ENCODE results near the gene EFCAB13.

The EFCAB13 gene, protein sequence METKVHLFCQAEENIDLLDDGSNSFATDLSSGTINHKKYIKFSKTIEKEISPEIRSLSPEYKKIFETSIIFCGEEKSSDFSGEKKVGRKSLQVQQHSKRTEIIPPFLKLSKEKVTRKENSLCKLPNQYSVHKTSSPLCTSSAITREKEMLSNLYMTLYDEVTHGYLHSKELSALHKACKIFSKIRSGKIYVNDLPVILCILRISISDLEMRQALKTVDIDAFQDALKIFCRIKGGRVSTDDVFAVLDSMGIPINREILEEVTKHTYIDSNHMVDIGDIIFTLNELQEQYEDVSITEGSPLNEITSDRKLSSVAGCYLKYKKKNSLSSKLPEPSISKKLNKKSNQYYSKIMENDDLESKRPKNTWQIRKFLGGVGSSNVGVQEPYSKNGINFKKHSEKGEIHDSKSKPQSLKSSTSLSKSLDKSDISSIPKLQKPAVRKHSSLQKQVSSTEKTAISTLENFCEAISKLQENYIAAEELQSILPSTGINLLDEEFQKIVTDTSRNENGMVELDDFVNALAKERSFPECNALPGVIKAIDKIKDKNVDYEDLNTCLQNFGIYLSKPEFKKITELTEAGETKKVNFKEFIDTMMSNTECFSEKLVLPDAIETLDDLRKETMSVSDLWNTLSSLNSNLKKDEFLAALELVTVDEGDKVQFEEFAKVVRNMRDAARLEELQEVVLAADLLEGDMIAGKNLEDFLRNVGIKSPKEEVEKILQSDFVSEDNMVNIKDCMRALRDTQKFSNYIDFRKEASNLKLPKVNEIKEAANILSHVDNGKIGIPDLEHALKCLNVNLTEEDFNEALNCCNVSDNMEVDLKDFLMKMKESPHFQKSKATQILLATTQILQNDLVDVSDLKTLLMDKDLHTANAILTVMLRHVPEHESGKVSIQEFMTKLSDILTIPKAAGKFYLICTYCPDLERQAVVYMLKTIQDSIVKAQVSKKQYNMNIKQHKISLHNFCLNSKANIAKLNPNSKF

GRCh38 chr17:47323382-47324223 lies at the start of gene EFCAB13:
Gene EFCAB13 (plus strand): TSS chr17:47323955. CDS start chr17:47328354, 4,399 bp downstream.
- TF ChIP-seq, protein P1, sequence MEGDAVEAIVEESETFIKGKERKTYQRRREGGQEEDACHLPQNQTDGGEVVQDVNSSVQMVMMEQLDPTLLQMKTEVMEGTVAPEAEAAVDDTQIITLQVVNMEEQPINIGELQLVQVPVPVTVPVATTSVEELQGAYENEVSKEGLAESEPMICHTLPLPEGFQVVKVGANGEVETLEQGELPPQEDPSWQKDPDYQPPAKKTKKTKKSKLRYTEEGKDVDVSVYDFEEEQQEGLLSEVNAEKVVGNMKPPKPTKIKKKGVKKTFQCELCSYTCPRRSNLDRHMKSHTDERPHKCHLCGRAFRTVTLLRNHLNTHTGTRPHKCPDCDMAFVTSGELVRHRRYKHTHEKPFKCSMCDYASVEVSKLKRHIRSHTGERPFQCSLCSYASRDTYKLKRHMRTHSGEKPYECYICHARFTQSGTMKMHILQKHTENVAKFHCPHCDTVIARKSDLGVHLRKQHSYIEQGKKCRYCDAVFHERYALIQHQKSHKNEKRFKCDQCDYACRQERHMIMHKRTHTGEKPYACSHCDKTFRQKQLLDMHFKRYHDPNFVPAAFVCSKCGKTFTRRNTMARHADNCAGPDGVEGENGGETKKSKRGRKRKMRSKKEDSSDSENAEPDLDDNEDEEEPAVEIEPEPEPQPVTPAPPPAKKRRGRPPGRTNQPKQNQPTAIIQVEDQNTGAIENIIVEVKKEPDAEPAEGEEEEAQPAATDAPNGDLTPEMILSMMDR (IDR thresholded peaks at IDR 0.05; ENCODE audit: borderline replicate concordance, insufficient read depth, low read depth, low read length): 0 out of 2 replicates have a peak, but pooled peaks have one; percentile 25
- H3K4me3 ChIP-seq (ENCODE audit: low read depth, low read length): peak within 1 kb of the TSS; percentile 75

- H3K4me3 ChIP-seq (ENCODE audit: low read depth, low read length): no peak overlapping the region
- TF ChIP-seq, protein P1 (IDR thresholded peaks at IDR 0.05; ENCODE audit: borderline replicate concordance, insufficient read depth, low read depth, low read length): no peak
Measured at GRCh38 chr17:47274319-47275069, 49.3 kb upstream of the EFCAB13 start.

DNA sequence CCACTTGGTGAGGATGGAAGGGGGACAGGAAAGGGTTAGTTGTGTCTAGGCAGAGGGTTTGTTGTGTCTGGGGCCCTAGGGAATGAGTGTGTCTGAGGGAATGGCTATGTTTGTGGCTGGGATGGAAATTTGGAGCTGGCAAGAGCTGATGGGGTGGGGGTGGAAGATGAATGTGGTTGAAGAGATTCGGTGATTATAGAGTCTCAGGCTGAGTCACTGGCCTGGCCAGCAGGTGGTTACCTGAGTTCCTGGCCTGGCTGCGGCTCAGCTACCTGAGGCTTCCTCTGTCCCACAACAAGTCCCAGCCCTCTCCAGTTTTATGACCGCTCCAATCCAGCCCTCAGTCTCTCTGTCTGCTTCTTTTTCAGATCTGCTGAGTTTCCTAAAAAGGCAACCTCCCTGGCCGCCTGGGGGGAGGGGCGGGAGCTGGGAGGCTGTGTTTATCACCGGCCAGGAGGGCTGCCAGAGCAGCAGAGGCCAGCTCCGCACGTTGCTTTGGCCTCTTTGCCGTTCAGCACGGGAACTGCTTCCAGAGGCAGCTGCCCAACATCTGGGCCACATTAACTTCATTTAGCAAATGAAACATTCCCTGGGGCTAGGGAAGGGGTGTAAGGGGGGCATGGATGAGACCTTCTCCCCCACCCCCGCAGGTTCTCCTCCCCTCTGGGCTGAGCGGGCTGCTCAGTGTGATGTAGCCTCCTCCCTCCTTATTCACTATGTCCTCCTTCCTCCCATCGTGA lies 48.3 kb upstream of the EFCAB13 start:
- no peak overlapping the region for H3K4me3 ChIP-seq (ENCODE audit: low read depth, low read length)
- TF ChIP-seq, protein P1 (IDR thresholded peaks at IDR 0.05; ENCODE audit: borderline replicate concordance, insufficient read depth, low read depth, low read length): no peak

DNA sequence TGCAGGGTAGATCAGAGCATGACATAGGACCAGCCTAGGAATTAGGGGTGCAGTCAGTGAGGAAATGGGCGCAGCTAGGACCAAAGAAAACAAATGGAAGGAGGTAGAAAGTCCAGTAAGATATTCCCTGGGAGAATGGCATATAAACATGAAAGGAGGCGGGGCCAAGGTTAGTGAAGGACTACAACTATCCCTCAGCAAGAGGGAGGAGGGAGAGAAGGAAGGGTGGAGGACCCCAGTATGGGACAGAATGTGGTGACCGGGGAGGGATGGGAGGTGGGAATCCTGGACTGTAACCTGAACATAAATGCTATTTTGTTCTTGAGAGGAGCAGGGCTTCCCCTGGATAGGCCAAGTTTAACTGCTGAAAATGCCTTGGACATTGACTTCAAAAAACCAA lies 47.3 kb upstream of the EFCAB13 start:
- no peak overlapping the region for H3K4me3 ChIP-seq (ENCODE audit: low read depth, low read length)
- TF ChIP-seq, protein P1 (IDR thresholded peaks at IDR 0.05; ENCODE audit: borderline replicate concordance, insufficient read depth, low read depth, low read length): no peak

GRCh38 chr17:47276868-47277267 lies 46.9 kb upstream of the EFCAB13 start:
- TF ChIP-seq, protein P1 (IDR thresholded peaks at IDR 0.05; ENCODE audit: borderline replicate concordance, insufficient read depth, low read depth, low read length): no peak
- H3K4me3 ChIP-seq (ENCODE audit: low read depth, low read length): no peak overlapping the region
